ENCODE results near the gene RIOK1. TPM values are rescaled to one million over a fixed set of nuclear protein-coding genes. Genes with fewer than 3 reads are reported as not detected.
"Not testable (repeated sequence)": the region's sequence is repeated elsewhere in the genome, so short reads cannot be mapped to it uniquely, and the experiment has no call there.

The RIOK1 gene
- polyA plus RNA-seq, 3 donors = 7.7 to 14.6 (median 8.8) TPM

DNA sequence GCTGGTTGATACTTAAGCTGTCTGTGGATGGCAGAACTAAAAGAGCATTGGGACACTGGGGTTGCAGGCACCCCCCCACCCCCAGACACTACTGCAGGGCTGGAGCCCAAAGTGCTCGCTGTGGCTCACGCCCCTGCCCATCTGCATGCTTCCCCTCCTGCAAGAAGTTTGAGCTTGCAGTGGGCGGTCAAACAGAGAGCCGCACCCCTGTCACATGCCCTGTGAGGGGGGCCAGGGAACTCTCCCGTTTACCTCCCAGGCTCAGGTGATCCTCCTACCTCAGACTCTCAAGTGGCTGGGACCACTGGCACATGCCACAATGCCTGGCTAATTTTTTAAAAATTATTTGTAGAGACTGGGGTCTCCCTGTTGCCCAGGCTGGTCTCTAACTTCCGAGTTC is 63.3 kb downstream of the RIOK1 start:
- Mint-ChIP-seq H3K36me3 (no peaks in the 10 kb centered on the region), H3K27ac (peak overlapping the region in 1 of 7 donors; percentile 41), H3K27me3 (ENCODE audit: low read depth in 3 of 3) (peaks cover 0 to 4% (median 3%) of the 10 kb centered on the region in 3 donors), H3K9me3 (peaks cover 5 to 14% (median 5%) of the 10 kb centered on the region in 7 donors), H3K4me3 (no peak overlapping the region), H3K4me1 (peaks cover 6% of the 10 kb centered on the region)
- Histone ChIP-seq H3K4me3 (replicated peaks in 1 of 3; ENCODE audit: low read depth in 2 of 3, low read length in 3 of 3) (no peak overlapping the region), H3K27ac (ENCODE audit: low read depth in 1 of 2, low read length in 2 of 2) (no peak overlapping the region), H3K4me1 (ENCODE audit: control insufficient read depth in 1 of 2, insufficient read depth in 2 of 2, low read length in 2 of 2) (no peaks in the 10 kb centered on the region), H3K4me2 (replicated peaks; ENCODE audit: extremely low read depth, low read length, poor library complexity, severe bottlenecking) (no peak overlapping the region), H3K79me2 (ENCODE audit: insufficient read depth, low read length) (no peaks in the 10 kb centered on the region), H3K9ac (ENCODE audit: insufficient read depth, low read length, poor library complexity, severe bottlenecking) (no peak overlapping the region), H3K9me3 (replicated peaks in 1 of 2; ENCODE audit: control insufficient read depth in 1 of 2, insufficient read depth in 1 of 2, low read length in 2 of 2) (peaks cover 0 to 11% of the 10 kb centered on the region in 2 donors), H4K20me1 (ENCODE audit: insufficient read depth, low read length) (no peaks in the 10 kb centered on the region), H3K27me3 (ENCODE audit: control insufficient read depth in 2 of 2, insufficient read depth in 2 of 2, low read length in 2 of 2) (no peaks in the 10 kb centered on the region), H3K36me3 (replicated peaks in 1 of 2; ENCODE audit: control insufficient read depth in 1 of 2, insufficient read depth in 2 of 2, low read length in 2 of 2) (no peaks in the 10 kb centered on the region), H2AFZ (ENCODE audit: insufficient read depth, low read depth, low read length, poor library complexity, severe bottlenecking) (no peak overlapping the region)
- 100% methylated on average over 1 of the region's 6 CpGs for WGBS (ENCODE audit: insufficient coverage)
- DNase-seq = no peak
- TF ChIP-seq, protein P1, sequence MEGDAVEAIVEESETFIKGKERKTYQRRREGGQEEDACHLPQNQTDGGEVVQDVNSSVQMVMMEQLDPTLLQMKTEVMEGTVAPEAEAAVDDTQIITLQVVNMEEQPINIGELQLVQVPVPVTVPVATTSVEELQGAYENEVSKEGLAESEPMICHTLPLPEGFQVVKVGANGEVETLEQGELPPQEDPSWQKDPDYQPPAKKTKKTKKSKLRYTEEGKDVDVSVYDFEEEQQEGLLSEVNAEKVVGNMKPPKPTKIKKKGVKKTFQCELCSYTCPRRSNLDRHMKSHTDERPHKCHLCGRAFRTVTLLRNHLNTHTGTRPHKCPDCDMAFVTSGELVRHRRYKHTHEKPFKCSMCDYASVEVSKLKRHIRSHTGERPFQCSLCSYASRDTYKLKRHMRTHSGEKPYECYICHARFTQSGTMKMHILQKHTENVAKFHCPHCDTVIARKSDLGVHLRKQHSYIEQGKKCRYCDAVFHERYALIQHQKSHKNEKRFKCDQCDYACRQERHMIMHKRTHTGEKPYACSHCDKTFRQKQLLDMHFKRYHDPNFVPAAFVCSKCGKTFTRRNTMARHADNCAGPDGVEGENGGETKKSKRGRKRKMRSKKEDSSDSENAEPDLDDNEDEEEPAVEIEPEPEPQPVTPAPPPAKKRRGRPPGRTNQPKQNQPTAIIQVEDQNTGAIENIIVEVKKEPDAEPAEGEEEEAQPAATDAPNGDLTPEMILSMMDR (IDR thresholded peaks at IDR 0.05) = no peak
- intact Hi-C loops (cut with micrococcal nuclease) = no loop called here

DNA sequence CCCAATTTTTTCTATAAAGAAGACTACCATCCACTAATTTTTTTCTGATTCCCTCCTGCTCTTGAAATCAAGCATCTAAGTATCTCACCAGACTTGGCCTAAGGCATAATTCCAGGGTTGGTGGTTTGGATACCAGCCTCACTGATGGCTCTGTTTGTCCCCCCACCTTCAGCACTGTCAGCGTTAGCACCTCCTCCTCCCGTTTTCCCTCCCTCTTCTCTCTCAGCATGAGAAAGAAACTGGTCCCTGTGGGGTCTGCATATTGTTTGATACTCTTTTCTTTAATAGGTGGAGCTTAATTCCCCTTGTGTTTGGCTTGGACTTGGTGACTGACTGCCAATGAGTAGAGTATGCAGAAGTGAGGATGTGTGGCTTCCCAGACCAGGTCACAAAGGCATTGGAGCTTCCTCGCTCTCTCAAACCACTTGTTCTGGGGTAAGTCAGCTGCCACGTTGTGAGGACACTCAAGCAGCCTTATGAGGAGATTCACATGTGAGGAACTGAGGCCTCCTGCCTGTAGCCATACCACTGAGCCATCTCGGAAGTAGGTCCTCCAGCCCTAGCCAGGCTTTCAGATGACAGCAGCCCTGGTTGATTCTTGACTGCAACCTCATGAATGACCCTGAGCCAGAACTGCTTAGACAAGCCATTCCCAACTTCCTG is 65.2 kb downstream of the RIOK1 start:
- H3K4me1 ChIP-seq (ENCODE audit: control insufficient read depth in 1 of 2, insufficient read depth in 2 of 2, low read length in 2 of 2) = no peaks in the 10 kb centered on the region
- H3K79me2 ChIP-seq (ENCODE audit: insufficient read depth, low read length) = no peaks in the 10 kb centered on the region
- no peaks in the 10 kb centered on the region for H3K27me3 ChIP-seq (ENCODE audit: control insufficient read depth in 2 of 2, insufficient read depth in 2 of 2, low read length in 2 of 2)
- H3K4me3 ChIP-seq (replicated peaks in 1 of 3; ENCODE audit: low read depth in 2 of 3, low read length in 3 of 3) = no peak overlapping the region
- Mint-ChIP-seq H3K4me3 (no peak overlapping the region), H3K9me3 (peaks cover 5 to 14% (median 6%) of the 10 kb centered on the region in 7 donors), H3K36me3 (no peaks in the 10 kb centered on the region), H3K27me3 (ENCODE audit: low read depth in 3 of 3) (peaks cover 0 to 4% (median 3%) of the 10 kb centered on the region in 3 donors), H3K4me1 (peaks cover 6% of the 10 kb centered on the region), H3K27ac (peak overlapping the region in 1 of 7 donors; percentile 31)
- no peaks in the 10 kb centered on the region for H4K20me1 ChIP-seq (ENCODE audit: insufficient read depth, low read length)
- H3K9me3 ChIP-seq (replicated peaks in 1 of 2; ENCODE audit: control insufficient read depth in 1 of 2, insufficient read depth in 1 of 2, low read length in 2 of 2) = peaks cover 0 to 11% of the 10 kb centered on the region in 2 donors
- no peak overlapping the region for H3K27ac ChIP-seq (ENCODE audit: low read depth in 1 of 2, low read length in 2 of 2)
- TF ChIP-seq, protein P1 (IDR thresholded peaks at IDR 0.05) = no peak
- intact Hi-C loops (cut with micrococcal nuclease) = no loop called here
- H3K9ac ChIP-seq (ENCODE audit: insufficient read depth, low read length, poor library complexity, severe bottlenecking) = no peak overlapping the region
- no peaks in the 10 kb centered on the region for H3K36me3 ChIP-seq (replicated peaks in 1 of 2; ENCODE audit: control insufficient read depth in 1 of 2, insufficient read depth in 2 of 2, low read length in 2 of 2)
- DNase-seq = no peak
- no peak overlapping the region for H2AFZ ChIP-seq (ENCODE audit: insufficient read depth, low read depth, low read length, poor library complexity, severe bottlenecking)
- no peak overlapping the region for H3K4me2 ChIP-seq (replicated peaks; ENCODE audit: extremely low read depth, low read length, poor library complexity, severe bottlenecking)
- 74% methylated on average over 3 of the region's 5 CpGs for WGBS (ENCODE audit: insufficient coverage)

DNA sequence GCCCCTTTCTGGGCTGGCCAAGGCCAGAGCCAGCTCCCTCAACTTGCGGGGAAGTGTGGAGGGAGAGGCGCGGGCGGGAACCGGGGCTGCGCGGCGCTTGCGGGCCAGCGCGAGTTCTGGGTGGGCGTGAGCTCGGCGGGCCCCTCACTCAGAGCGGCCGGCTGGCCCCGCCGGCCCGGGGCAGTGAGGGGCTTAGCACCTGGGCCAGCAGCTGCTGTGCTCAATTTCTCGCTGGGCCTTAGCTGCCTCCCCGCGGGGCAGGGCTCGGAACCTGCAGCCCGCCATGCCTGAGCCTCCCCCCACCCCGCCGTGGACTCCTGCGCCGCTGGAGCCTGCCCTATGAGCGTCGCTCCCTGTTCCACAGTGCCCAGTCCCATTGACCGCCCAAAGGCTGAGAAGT is 66.7 kb downstream of the RIOK1 start:
- H3K27me3 ChIP-seq (ENCODE audit: control insufficient read depth in 2 of 2, insufficient read depth in 2 of 2, low read length in 2 of 2); H3K4me1 ChIP-seq (ENCODE audit: control insufficient read depth in 1 of 2, insufficient read depth in 2 of 2, low read length in 2 of 2); H3K36me3 ChIP-seq (replicated peaks in 1 of 2; ENCODE audit: control insufficient read depth in 1 of 2, insufficient read depth in 2 of 2, low read length in 2 of 2); H3K27me3 Mint-ChIP-seq (ENCODE audit: low read depth in 3 of 3); H3K36me3 Mint-ChIP-seq; H4K20me1 ChIP-seq (ENCODE audit: insufficient read depth, low read length); H3K79me2 ChIP-seq (ENCODE audit: insufficient read depth, low read length); H3K4me3 ChIP-seq (replicated peaks in 1 of 3; ENCODE audit: low read depth in 2 of 3, low read length in 3 of 3); H3K9ac ChIP-seq (ENCODE audit: insufficient read depth, low read length, poor library complexity, severe bottlenecking); H2AFZ ChIP-seq (ENCODE audit: insufficient read depth, low read depth, low read length, poor library complexity, severe bottlenecking); intact Hi-C loops (cut with micrococcal nuclease); H3K4me3 Mint-ChIP-seq; DNase-seq; H3K4me2 ChIP-seq (replicated peaks; ENCODE audit: extremely low read depth, low read length, poor library complexity, severe bottlenecking); H3K27ac ChIP-seq (ENCODE audit: low read depth in 1 of 2, low read length in 2 of 2); H3K27ac Mint-ChIP-seq; H3K4me1 Mint-ChIP-seq: not testable (repeated sequence)
- WGBS (ENCODE audit: insufficient coverage) = 97% methylated on average over 30 of the region's 31 CpGs
- H3K9me3 ChIP-seq (replicated peaks in 1 of 2; ENCODE audit: control insufficient read depth in 1 of 2, insufficient read depth in 1 of 2, low read length in 2 of 2) = peaks cover 0 to 11% of the 10 kb centered on the region in 2 donors
- H3K9me3 Mint-ChIP-seq = peaks cover 5 to 14% (median 6%) of the 10 kb centered on the region in 7 donors

All from CD14-positive monocyte (primary cell).